Measurements from ENCODE around the gene CEACAM3. TPM values are rescaled to one million over a fixed set of nuclear protein-coding genes. Genes with fewer than 3 reads are reported as not detected.

The CEACAM3 gene
- total RNA-seq, 4 donors from 2014 or later: 0.82 to 2.2 (median 1.6) TPM; not detected in 1

DNA sequence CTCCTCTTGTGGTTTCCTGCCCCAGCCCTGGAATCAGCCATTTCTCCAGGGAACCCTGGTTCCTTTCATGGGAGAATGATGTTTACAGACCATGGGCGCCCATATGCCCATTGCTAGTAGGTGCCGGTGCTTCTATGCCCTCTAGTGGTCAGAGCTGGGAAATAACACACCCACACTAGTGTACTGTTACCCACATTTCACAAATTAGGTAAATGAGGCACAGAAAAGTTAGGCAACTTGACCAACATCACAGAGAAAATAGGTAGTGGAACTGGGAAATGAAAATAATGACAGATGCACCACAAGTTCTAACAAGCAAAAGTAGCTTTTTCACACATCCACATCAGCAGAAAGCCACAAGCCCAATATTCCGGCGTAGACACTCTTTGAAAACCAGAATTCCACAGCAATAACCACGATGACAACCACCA lies 1.3 kb upstream of the CEACAM3 start:
- TF ChIP-seq POLR2AphosphoS5 (IDR thresholded peaks at IDR 0.05) (no peak), EP300 (IDR thresholded peaks at IDR 0.05; ENCODE audit: low read depth) (no peak), POLR2A (IDR thresholded peaks at IDR 0.05) (no peak)
- TF ChIP-seq, protein P1, sequence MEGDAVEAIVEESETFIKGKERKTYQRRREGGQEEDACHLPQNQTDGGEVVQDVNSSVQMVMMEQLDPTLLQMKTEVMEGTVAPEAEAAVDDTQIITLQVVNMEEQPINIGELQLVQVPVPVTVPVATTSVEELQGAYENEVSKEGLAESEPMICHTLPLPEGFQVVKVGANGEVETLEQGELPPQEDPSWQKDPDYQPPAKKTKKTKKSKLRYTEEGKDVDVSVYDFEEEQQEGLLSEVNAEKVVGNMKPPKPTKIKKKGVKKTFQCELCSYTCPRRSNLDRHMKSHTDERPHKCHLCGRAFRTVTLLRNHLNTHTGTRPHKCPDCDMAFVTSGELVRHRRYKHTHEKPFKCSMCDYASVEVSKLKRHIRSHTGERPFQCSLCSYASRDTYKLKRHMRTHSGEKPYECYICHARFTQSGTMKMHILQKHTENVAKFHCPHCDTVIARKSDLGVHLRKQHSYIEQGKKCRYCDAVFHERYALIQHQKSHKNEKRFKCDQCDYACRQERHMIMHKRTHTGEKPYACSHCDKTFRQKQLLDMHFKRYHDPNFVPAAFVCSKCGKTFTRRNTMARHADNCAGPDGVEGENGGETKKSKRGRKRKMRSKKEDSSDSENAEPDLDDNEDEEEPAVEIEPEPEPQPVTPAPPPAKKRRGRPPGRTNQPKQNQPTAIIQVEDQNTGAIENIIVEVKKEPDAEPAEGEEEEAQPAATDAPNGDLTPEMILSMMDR (IDR thresholded peaks at IDR 0.05): peak; percentile 74 to 83 (median 80)
- Histone ChIP-seq H3K27me3 (peaks cover 27% of the 10 kb centered on the region), H3K4me3 (no peak overlapping the region), H3K27ac (no peak overlapping the region), H3K4me1 (no peaks in the 10 kb centered on the region), H3K36me3 (no peaks in the 10 kb centered on the region), H3K9me3 (no peaks in the 10 kb centered on the region)
- WGBS, 2 donors (ENCODE audit: low coverage in 1 of 2): 42 to 54% methylated on average over 3 to 5 of the region's 5 CpGs
- intact Hi-C loops (cut with DNase I; ENCODE audit: low total_unique reads) (no loop called here), in situ Hi-C loops (cut with MboI; ENCODE audit: low pct_ligation_motif_present in 1 of 4, low pct_unique_long_range_greater_than_20kb in 1 of 4, low sequenced_read_pairs in 3 of 4) (no loop called here)
- peak; percentile 63 for DNase-seq

DNA sequence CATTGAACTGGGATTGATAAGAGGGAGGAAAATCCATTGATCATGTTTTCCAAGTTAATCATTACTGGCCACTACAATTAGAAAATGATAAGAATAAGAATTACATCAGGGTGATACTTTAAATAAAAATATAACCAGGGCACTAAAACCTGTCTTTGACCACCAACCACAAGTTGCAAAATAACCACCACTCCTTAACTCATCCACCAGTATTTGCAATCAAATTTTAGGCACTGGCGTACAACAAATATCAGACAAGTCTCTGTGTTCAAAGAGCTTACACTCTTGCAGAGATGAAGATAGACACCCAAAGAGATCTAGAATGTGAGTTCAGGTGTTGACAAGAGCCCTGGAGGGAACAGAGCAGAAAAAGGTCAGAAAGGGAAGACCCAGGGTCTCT lies 514 bp downstream of the CEACAM3 start:
- Histone ChIP-seq H3K4me1 (peaks cover 0 to under 1% (median 0%) of the 10 kb centered on the region in 4 donors), H3K9me3 (no peaks in the 10 kb centered on the region), H3K27me3 (peaks cover 22% of the 10 kb centered on the region), H3K36me3 (no peaks in the 10 kb centered on the region), H3K4me3 (no peak overlapping the region), H3K27ac (no peak overlapping the region)
- WGBS, 2 donors (ENCODE audit: low coverage in 1 of 2): 86 to 87% methylated on average over 1 of the region's 1 CpG
- DNase-seq: no peak
- in situ Hi-C loops (cut with MboI; ENCODE audit: low pct_ligation_motif_present in 1 of 4, low pct_unique_long_range_greater_than_20kb in 1 of 4, low sequenced_read_pairs in 3 of 4) (no loop called here), intact Hi-C loops (cut with DNase I; ENCODE audit: low total_unique reads) (no loop called here)
- TF ChIP-seq POLR2A (IDR thresholded peaks at IDR 0.05) (no peak), POLR2AphosphoS5 (IDR thresholded peaks at IDR 0.05) (no peak), EP300 (IDR thresholded peaks at IDR 0.05; ENCODE audit: low read depth) (no peak)
- TF ChIP-seq, protein P1 (IDR thresholded peaks at IDR 0.05): no peak

DNA sequence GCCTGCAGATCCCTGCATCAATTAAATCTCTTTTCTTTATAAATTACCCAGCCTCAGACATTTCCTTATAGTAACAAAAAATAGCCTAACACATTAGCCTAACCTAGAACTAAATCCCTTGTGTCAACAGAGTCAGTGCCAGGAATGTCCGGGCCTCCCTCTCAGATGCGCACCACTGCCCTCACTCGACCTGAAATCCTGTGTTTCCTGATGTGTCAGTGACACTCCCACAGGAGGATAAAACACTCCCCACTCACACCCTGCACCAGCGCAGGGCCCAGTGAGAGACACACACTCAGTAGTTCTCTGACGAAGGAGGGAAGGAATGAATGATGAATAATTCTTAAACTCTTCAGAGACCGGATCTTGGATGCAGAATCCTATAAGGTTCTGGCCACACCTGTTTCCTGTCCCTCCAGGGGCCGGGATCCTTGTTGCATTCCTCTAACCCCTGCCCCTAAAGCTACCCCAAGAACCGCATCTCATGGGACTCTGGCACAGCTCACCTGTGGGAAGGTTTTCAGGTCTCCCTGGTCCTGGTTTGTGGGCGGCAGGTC lies 3.1 kb downstream of the CEACAM3 start:
- no peaks in the 10 kb centered on the region for H3K9me3 ChIP-seq
- in situ Hi-C loops (cut with MboI; ENCODE audit: low pct_ligation_motif_present in 1 of 4, low pct_unique_long_range_greater_than_20kb in 1 of 4, low sequenced_read_pairs in 3 of 4): no loop called here
- H3K4me1 ChIP-seq: peaks cover 0 to 6% (median 0%) of the 10 kb centered on the region in 4 donors
- intact Hi-C loops (cut with DNase I; ENCODE audit: low total_unique reads): no loop called here
- peak; percentile 38 for DNase-seq
- H3K27me3 ChIP-seq: peaks cover 14% of the 10 kb centered on the region
- no peaks in the 10 kb centered on the region for H3K36me3 ChIP-seq
- 61 to 100% methylated on average over 1 to 9 of the region's 9 CpGs for WGBS, 2 donors (ENCODE audit: low coverage in 1 of 2)
- TF ChIP-seq POLR2AphosphoS5 (IDR thresholded peaks at IDR 0.05) (no peak), EP300 (IDR thresholded peaks at IDR 0.05; ENCODE audit: low read depth) (no peak), POLR2A (IDR thresholded peaks at IDR 0.05) (no peak)
- TF ChIP-seq, protein P1 (IDR thresholded peaks at IDR 0.05): no peak
- H3K27ac ChIP-seq: no peak overlapping the region
- no peak overlapping the region for H3K4me3 ChIP-seq

DNA sequence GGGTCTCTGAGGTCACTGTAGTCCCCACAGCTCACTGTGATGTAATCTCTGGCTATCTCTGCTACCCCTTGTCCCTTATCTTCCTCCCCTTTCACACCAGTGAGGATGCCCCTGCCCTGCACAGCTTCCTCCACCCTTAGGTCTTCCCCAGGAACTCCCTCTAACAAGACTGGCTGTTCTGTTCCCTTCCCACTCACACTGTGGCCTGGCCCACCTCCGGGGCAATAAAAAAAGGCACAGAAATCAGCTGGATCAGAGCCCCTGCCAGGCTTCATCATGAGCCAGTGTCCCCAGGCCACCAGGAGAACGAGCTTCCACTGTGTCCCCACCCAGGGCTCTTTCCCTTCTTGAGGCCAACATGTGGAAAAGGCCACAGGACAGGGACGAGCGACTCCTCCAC lies 4.6 kb downstream of the CEACAM3 start:
- intact Hi-C loops (cut with DNase I; ENCODE audit: low total_unique reads): no loop called here
- H3K4me1 ChIP-seq: peaks cover 0 to 6% (median 0%) of the 10 kb centered on the region in 4 donors
- no peaks in the 10 kb centered on the region for H3K36me3 ChIP-seq
- WGBS, 2 donors (ENCODE audit: low coverage in 1 of 2): 69 to 100% methylated on average over 1 to 4 of the region's 4 CpGs
- peaks cover 5% of the 10 kb centered on the region for H3K27me3 ChIP-seq
- no peak overlapping the region for H3K27ac ChIP-seq
- H3K4me3 ChIP-seq: no peak overlapping the region
- no peaks in the 10 kb centered on the region for H3K9me3 ChIP-seq
- TF ChIP-seq EP300 (IDR thresholded peaks at IDR 0.05; ENCODE audit: low read depth) (no peak), POLR2AphosphoS5 (IDR thresholded peaks at IDR 0.05) (no peak), POLR2A (IDR thresholded peaks at IDR 0.05) (no peak)
- TF ChIP-seq, protein P1 (IDR thresholded peaks at IDR 0.05): no peak
- in situ Hi-C loops (cut with MboI; ENCODE audit: low pct_ligation_motif_present in 1 of 4, low pct_unique_long_range_greater_than_20kb in 1 of 4, low sequenced_read_pairs in 3 of 4): no loop called here
- no peak for DNase-seq

All from transverse colon (tissue), 4 donors.